Endothelial cell of umbilical vein (primary cell): ENCODE results near the gene DPP6. TPM values are rescaled to one million over a fixed set of nuclear protein-coding genes. Genes with fewer than 3 reads are reported as not detected.

Experiments used
- BruUV-seq: library from RNA; stranded (reverse); fragments of 400-500 nt; replicated peaks from 2 replicates; lab custom pipeline; 2021; lab: Mats Ljungman, UMichigan
- CTCF ChIA-PET: fragments of 300-600, 350-600 bp; sonication (Branson Sonifier 250); formaldehyde crosslinking; loops from one replicate; lab custom pipeline; 2021; ENCODE audit warnings: antibody characterized with exemption, inconsistent platforms; lab: Charles Lee
- POLR2A ChIA-PET: fragments of 300-600, 350-600 bp; sonication (Branson Sonifier 250); formaldehyde crosslinking; loops from one replicate; lab custom pipeline; 2021; ENCODE audit warnings: antibody characterized with exemption, inconsistent platforms; lab: Charles Lee
- DNase-seq: peaks from one replicate; pipeline ENCODE4 v3.0.0-alpha.2; 2011; ENCODE audit warnings: low read depth, low spot score
- FAIRE-seq: peaks from 2 replicates; lab custom pipeline; 2011; peaks lifted over from hg19 to GRCh38; lab: Jason Lieb, UNC
- H2AFZ ChIP-seq: 2 replicates; pipeline ENCODE4 v1.6.0; 2012; ENCODE audit warnings: low read depth, low read length, control low read depth, inconsistent platforms
- H3K27ac ChIP-seq: 2 replicates; pipeline ENCODE4 v1.5.1; 2011; ENCODE audit warnings: low read depth, mild to moderate bottlenecking, control low read depth, low read length, moderate library complexity; ENCODE audit not compliant: insufficient read depth
- H3K27me3 ChIP-seq, 2 experiments: 2 replicates each; pipeline versions ENCODE4 v1.6.0 to v1.6.1; 2011; ENCODE audit warnings: low read length in 2 of 2, mixed read lengths in 1 of 2; ENCODE audit not compliant: control insufficient read depth in 2 of 2, insufficient read depth in 2 of 2
- H3K36me3 ChIP-seq, 2 experiments: 2 replicates in 1 of 2; 3 replicates in 1 of 2; pipeline ENCODE4 v1.5.1; 2011; ENCODE audit warnings: low read length in 2 of 2, mild to moderate bottlenecking in 1 of 2, moderate library complexity in 1 of 2; ENCODE audit not compliant: control insufficient read depth in 2 of 2, insufficient read depth in 2 of 2; ENCODE audit errors: extremely low read depth in 1 of 2
- H3K4me1 ChIP-seq: 3 replicates; pipeline ENCODE4 v1.5.1; 2011; ENCODE audit warnings: mild to moderate bottlenecking, low read length; ENCODE audit not compliant: control insufficient read depth, insufficient read depth; ENCODE audit errors: extremely low read depth
- H3K4me2 ChIP-seq: 2 replicates; pipeline ENCODE4 v1.6.1; 2011; ENCODE audit warnings: low read length, control low read depth, mixed read lengths; ENCODE audit not compliant: insufficient read depth
- H3K4me3 ChIP-seq, 3 experiments: fragments of 200-600 bp in 1 of 3; sonication (generic), shearing (Covaris generic) in 1 of 3; replicated peaks in 1 of 3; 2 replicates each; pipeline ENCODE4 v1.5.1; 2011 to 2016; ENCODE audit warnings: control low read depth in 3 of 3, low read length in 3 of 3, mild to moderate bottlenecking in 2 of 3, inconsistent platforms in 1 of 3, low read depth in 1 of 3, moderate library complexity in 1 of 3; ENCODE audit not compliant: insufficient read depth in 1 of 3
- H3K79me2 ChIP-seq: 2 replicates; pipeline ENCODE4 v1.6.0; 2012; ENCODE audit warnings: low read length, inconsistent platforms; ENCODE audit not compliant: control insufficient read depth, insufficient read depth
- H3K9ac ChIP-seq: replicated peaks from 2 replicates; pipeline ENCODE3; 2011; ENCODE audit warnings: low read length, control low read depth; ENCODE audit not compliant: insufficient read depth; ENCODE audit errors: extremely low read depth
- H3K9me1 ChIP-seq: replicated peaks from 3 replicates; pipeline ENCODE4 v1.6.0; 2011; ENCODE audit warnings: mild to moderate bottlenecking, low read length; ENCODE audit not compliant: control insufficient read depth, insufficient read depth; ENCODE audit errors: extremely low read depth
- H3K9me3 ChIP-seq: replicated peaks from 2 replicates; pipeline ENCODE4 v1.5.1; 2012; ENCODE audit warnings: low read length, inconsistent platforms; ENCODE audit not compliant: control insufficient read depth, insufficient read depth
- H4K20me1 ChIP-seq: replicated peaks from 2 replicates; pipeline ENCODE3; 2011; ENCODE audit warnings: mild to moderate bottlenecking, low read length; ENCODE audit not compliant: control insufficient read depth, insufficient read depth; ENCODE audit errors: extremely low read depth
- EZH2 ChIP-seq: IDR thresholded peaks from 2 replicates; pipeline ENCODE4 v1.6.1; 2012; ENCODE audit warnings: borderline replicate concordance, low read depth, mild to moderate bottlenecking, moderate library complexity, low read length, inconsistent platforms; ENCODE audit not compliant: severe bottlenecking
- FOS ChIP-seq: IDR thresholded peaks from 2 replicates; pipeline ENCODE4 v1.6.1; 2011; ENCODE audit warnings: mild to moderate bottlenecking, low read length, moderate library complexity, borderline replicate concordance; ENCODE audit not compliant: insufficient read depth
- GATA2 ChIP-seq: IDR thresholded peaks from 2 replicates; pipeline ENCODE4 v1.7.0; 2011; ENCODE audit warnings: low read depth, mild to moderate bottlenecking, moderate library complexity, mixed read lengths, low read length; ENCODE audit not compliant: insufficient read length, insufficient read depth
- JUN ChIP-seq: IDR thresholded peaks from 2 replicates; pipeline ENCODE4 v1.6.1; 2011; ENCODE audit warnings: borderline replicate concordance, low read depth; ENCODE audit not compliant: insufficient read length, insufficient read depth
- MYC ChIP-seq: IDR thresholded peaks from one replicate; pipeline ENCODE4 v1.6.1; 2011; ENCODE audit warnings: mild to moderate bottlenecking, low read depth, low read length
- POLR2A ChIP-seq: IDR thresholded peaks from 2 replicates; pipeline ENCODE4 v1.6.1; 2012; ENCODE audit warnings: low read depth, mild to moderate bottlenecking, control low read depth, low read length
- POLR2AphosphoS5 ChIP-seq: IDR thresholded peaks from 2 replicates; pipeline ENCODE4 v1.6.1; 2012; ENCODE audit warnings: low read depth, mild to moderate bottlenecking, control low read depth, low read length, moderate library complexity; ENCODE audit not compliant: insufficient read depth
- dilution Hi-C: fragments of 300-500 bp; cut with MboI; formaldehyde crosslinking; loops from one replicate; pipeline ENCODE4 v1.15.0; 2019; ENCODE audit warnings: low sequenced_read_pairs; ENCODE audit not compliant: extremely low pct_ligation_motif_present
- intact Hi-C: fragments of 100-400 bp; cut with micrococcal nuclease; formaldehyde crosslinking; loops from one replicate; pipeline ENCODE4 v1.10.0; 2022
- polyA plus RNA-seq, 4 experiments: library from polyadenylated mRNA; depleted of rRNA in 3 of 4; stranded (reverse) in 3 of 4; unstranded in 1 of 4; fragments of >200 nt; gene quantifications; 2 replicates each; pipeline versions ENCODE4 v1.2.1 to v1.2.3, GENCODE V29; 2011 to 2012; ENCODE audit warnings: missing spikeins in 1 of 4
- total RNA-seq: library from RNA; stranded (reverse); gene quantifications from 2 replicates; pipeline ENCODE4 v1.2.3, GENCODE V29; 2021
- TF ChIP-seq, protein P1 (sequence below): IDR thresholded peaks from 2 replicates; pipeline ENCODE4 v1.6.1; 2011; ENCODE audit not compliant: insufficient read depth, insufficient read length
- TF ChIP-seq, protein P2 (sequence below), 2 donors: IDR thresholded peaks; 1 replicate in 1 of 2; 2 replicates in 1 of 2; pipeline ENCODE4 v1.5.1; 2011; ENCODE audit warnings: low read length in 2 of 2, mild to moderate bottlenecking in 2 of 2, moderate library complexity in 2 of 2, control low read depth in 1 of 2, inconsistent platforms in 1 of 2, low read depth in 1 of 2; ENCODE audit not compliant: insufficient read depth in 1 of 2; ENCODE audit errors: extremely low read depth in 1 of 2

DPP6 gene
- total and polyA plus RNA-seq, 2 donors (not counting 3 experiments of a cell fraction or from before 2014, with no cell fraction given) = not detected

DNA sequence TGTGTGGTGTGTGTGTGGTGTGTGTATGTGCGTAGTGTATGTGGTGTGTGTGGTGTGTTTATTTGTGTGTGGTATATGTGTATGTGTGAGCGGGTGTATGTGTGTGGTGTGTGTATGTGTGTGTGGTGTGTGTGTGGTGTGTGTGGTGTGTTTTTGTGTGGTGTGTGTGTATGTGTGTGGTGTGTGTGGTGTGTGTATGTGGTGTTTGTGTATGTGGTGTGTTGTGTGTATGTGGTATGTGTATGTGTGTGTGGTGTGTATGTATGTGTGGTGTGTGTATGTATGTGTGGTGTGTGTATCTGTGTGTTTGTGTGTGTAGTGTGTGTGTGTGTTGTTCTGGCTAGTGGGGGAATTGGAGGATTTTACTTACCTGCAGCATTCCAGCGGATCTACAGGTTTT is 523.3 kb downstream of the DPP6 start:
- dilution Hi-C loops = no loop called here
- intact Hi-C loops = no loop called here
- ChIA-PET CTCF (no interaction called here), POLR2A (no interaction called here)
- no peak for DNase-seq
- no peak overlapping the region for H3K27ac ChIP-seq
- BruUV-seq = no TSS peak
- no peaks in the 10 kb centered on the region for H3K9me1 ChIP-seq
- H3K36me3 ChIP-seq = no peaks in the 10 kb centered on the region
- no peaks in the 10 kb centered on the region for H3K79me2 ChIP-seq
- H3K9ac ChIP-seq = no peak overlapping the region
- FAIRE-seq = no peak
- H2AFZ ChIP-seq = no peak overlapping the region
- no peak overlapping the region for H3K4me2 ChIP-seq
- TF ChIP-seq FOS (no peak), EZH2 (no peak), POLR2A (no peak), JUN (no peak), MYC (no peak), POLR2AphosphoS5 (no peak), GATA2 (no peak)
- TF ChIP-seq, protein P1, sequence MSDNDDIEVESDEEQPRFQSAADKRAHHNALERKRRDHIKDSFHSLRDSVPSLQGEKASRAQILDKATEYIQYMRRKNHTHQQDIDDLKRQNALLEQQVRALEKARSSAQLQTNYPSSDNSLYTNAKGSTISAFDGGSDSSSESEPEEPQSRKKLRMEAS = no peak
- TF ChIP-seq, protein P2, sequence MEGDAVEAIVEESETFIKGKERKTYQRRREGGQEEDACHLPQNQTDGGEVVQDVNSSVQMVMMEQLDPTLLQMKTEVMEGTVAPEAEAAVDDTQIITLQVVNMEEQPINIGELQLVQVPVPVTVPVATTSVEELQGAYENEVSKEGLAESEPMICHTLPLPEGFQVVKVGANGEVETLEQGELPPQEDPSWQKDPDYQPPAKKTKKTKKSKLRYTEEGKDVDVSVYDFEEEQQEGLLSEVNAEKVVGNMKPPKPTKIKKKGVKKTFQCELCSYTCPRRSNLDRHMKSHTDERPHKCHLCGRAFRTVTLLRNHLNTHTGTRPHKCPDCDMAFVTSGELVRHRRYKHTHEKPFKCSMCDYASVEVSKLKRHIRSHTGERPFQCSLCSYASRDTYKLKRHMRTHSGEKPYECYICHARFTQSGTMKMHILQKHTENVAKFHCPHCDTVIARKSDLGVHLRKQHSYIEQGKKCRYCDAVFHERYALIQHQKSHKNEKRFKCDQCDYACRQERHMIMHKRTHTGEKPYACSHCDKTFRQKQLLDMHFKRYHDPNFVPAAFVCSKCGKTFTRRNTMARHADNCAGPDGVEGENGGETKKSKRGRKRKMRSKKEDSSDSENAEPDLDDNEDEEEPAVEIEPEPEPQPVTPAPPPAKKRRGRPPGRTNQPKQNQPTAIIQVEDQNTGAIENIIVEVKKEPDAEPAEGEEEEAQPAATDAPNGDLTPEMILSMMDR (IDR thresholded peaks at IDR 0.05; ENCODE audit: extremely low read depth in 1 of 2, insufficient read depth in 1 of 2, low read depth in 1 of 2, low read length in 2 of 2) = no peak
- no peak overlapping the region for H3K4me3 ChIP-seq
- H3K27me3 ChIP-seq = no peaks in the 10 kb centered on the region
- H3K4me1 ChIP-seq = no peaks in the 10 kb centered on the region
- H4K20me1 ChIP-seq = no peaks in the 10 kb centered on the region
- no peaks in the 10 kb centered on the region for H3K9me3 ChIP-seq
